GM23338 (cell line): Measurements from ENCODE around the gene EEF1A1. TPM values are rescaled to one million over a fixed set of nuclear protein-coding genes. Genes with fewer than 3 reads are reported as not detected.

Source experiments
- ATAC-seq: fragments of 200-7000 bp; cut with Tn5 transposase; 3 replicates; pipeline ENCODE4 v1.9.1; 2020
- DNase-seq: peaks from one replicate; pipeline ENCODE4 v3.0.0-alpha.2; 2015; ENCODE audit warnings: low spot score
- H2AFZ ChIP-seq: fragments of 200-600 bp; sonication (generic); 2 replicates; pipeline ENCODE4 v1.8.0; 2016; ENCODE audit warnings: antibody characterized with exemption, mild to moderate bottlenecking, moderate library complexity
- H3F3A ChIP-seq: fragments of 200-600 bp; sonication (generic); replicated peaks from 2 replicates; pipeline ENCODE4 v1.8.0; 2017; ENCODE audit warnings: antibody characterized with exemption, mixed run types, low read depth
- H3K27ac ChIP-seq: fragments of 200-600 bp; sonication (generic); 2 replicates; pipeline ENCODE4 v1.6.1; 2016; ENCODE audit warnings: low read depth
- H3K27me3 ChIP-seq: fragments of 200-600 bp; sonication (generic); 2 replicates; pipeline ENCODE4 v1.8.0; 2016; ENCODE audit warnings: mild to moderate bottlenecking, mixed run types, moderate library complexity; ENCODE audit not compliant: insufficient read depth
- H3K36me3 ChIP-seq: fragments of 200-600 bp; sonication (generic); 2 replicates; pipeline ENCODE4 v1.8.0; 2016; ENCODE audit warnings: mild to moderate bottlenecking; ENCODE audit not compliant: insufficient read depth
- H3K4me1 ChIP-seq: fragments of 200-600 bp; sonication (generic); 2 replicates; pipeline ENCODE4 v1.8.0; 2016; ENCODE audit warnings: mild to moderate bottlenecking, moderate library complexity; ENCODE audit not compliant: insufficient read depth
- H3K4me2 ChIP-seq: fragments of 200-600 bp; sonication (generic); 2 replicates; pipeline ENCODE4 v1.7.1; 2017; ENCODE audit warnings: mixed run types
- H3K4me3 ChIP-seq: fragments of 200-600 bp; sonication (generic); 2 replicates; pipeline ENCODE4 v1.6.1; 2016; ENCODE audit warnings: mixed run types
- H3K79me2 ChIP-seq: fragments of 200-600 bp; sonication (generic); replicated peaks from 2 replicates; pipeline ENCODE4 v1.8.0; 2017; ENCODE audit warnings: mild to moderate bottlenecking; ENCODE audit not compliant: insufficient read depth
- H3K9me2 ChIP-seq: fragments of 200-600 bp; sonication (generic); 2 replicates; pipeline ENCODE4 v1.8.0; 2017; ENCODE audit not compliant: insufficient read depth
- H4K20me1 ChIP-seq: fragments of 200-600 bp; sonication (generic); replicated peaks from 2 replicates; pipeline ENCODE4 v1.8.0; 2017; ENCODE audit warnings: mild to moderate bottlenecking; ENCODE audit not compliant: insufficient read depth
- H3K27ac Mint-ChIP-seq: 2 replicates; pipeline ENCODE4 v1.8.0; 2020; ENCODE audit warnings: inconsistent platforms, mild to moderate bottlenecking, moderate library complexity, mixed read lengths
- H3K27me3 Mint-ChIP-seq: 3 replicates; pipeline ENCODE4 v1.8.0; 2022; ENCODE audit warnings: low read depth, mild to moderate bottlenecking, moderate library complexity, mixed read lengths, inconsistent platforms; ENCODE audit not compliant: insufficient read depth, poor library complexity
- H3K36me3 Mint-ChIP-seq: 3 replicates; pipeline ENCODE4 v1.8.0; 2021; ENCODE audit warnings: low read depth, mild to moderate bottlenecking, inconsistent platforms, moderate library complexity, mixed read lengths
- H3K4me1 Mint-ChIP-seq: 3 replicates; pipeline ENCODE4 v1.8.0; 2020; ENCODE audit warnings: mild to moderate bottlenecking, inconsistent platforms, mixed read lengths
- H3K4me3 Mint-ChIP-seq: 3 replicates; pipeline ENCODE4 v1.8.0; 2021; ENCODE audit warnings: moderate library complexity, mild to moderate bottlenecking, inconsistent platforms, mixed read lengths
- H3K9me3 Mint-ChIP-seq: 3 replicates; pipeline ENCODE4 v1.8.0; 2020; ENCODE audit warnings: moderate library complexity, mild to moderate bottlenecking, inconsistent platforms, mixed read lengths
- CREB1 ChIP-seq: fragments of 250-450 bp; sonication (Bioruptor Pico); IDR thresholded peaks from 2 replicates; pipeline ENCODE4 v1.5.0; 2020; ENCODE audit warnings: low read depth, mild to moderate bottlenecking, moderate library complexity
- JUNB ChIP-seq: IDR thresholded peaks from one replicate; pipeline ENCODE4 v1.6.1; 2016; ENCODE audit warnings: antibody characterized with exemption; ENCODE audit not compliant: unreplicated experiment
- POLR2AphosphoS5 ChIP-seq: IDR thresholded peaks from 2 replicates; pipeline ENCODE4 v1.6.1; 2016; ENCODE audit warnings: antibody characterized with exemption, low read depth
- STAT1 ChIP-seq: IDR thresholded peaks from one replicate; pipeline ENCODE4 v1.6.1; 2016; ENCODE audit warnings: antibody characterized with exemption; ENCODE audit not compliant: unreplicated experiment
- ZNF114 ChIP-seq: fragments of 250-450 bp; sonication (Bioruptor Pico); IDR thresholded peaks from 2 replicates; pipeline ENCODE4 v1.5.0; 2020; ENCODE audit warnings: mild to moderate bottlenecking, moderate library complexity
- ZNF462 ChIP-seq: fragments of 250-450 bp; sonication (Bioruptor Pico); IDR thresholded peaks from 2 replicates; pipeline ENCODE4 v1.5.0; 2020; ENCODE audit warnings: mild to moderate bottlenecking, moderate library complexity
- polyA plus RNA-seq: library from polyadenylated mRNA; unstranded; fragments of >200 nt; fragmentation: Nextera tagmentation; extraction: Ambion mirVana; gene quantifications from 2 replicates; pipeline ENCODE4 v1.2.1, GENCODE V29; 2016
- total RNA-seq: library from RNA; depleted of rRNA; stranded (reverse); fragments of >200 nt; shearing (Covaris generic); gene quantifications from 2 replicates; pipeline ENCODE4 v1.2.3, GENCODE V29; 2014
- TF ChIP-seq, protein P1 (sequence below), 2 experiments: fragments of 200-600 bp in 1 of 2; sonication (generic) in 1 of 2; conservative IDR thresholded peaks; 2 replicates each; pipeline versions ENCODE4 v1.5.1 to v1.6.1; 2016 to 2017; ENCODE audit warnings: antibody characterized with exemption in 2 of 2, low read depth in 2 of 2, mild to moderate bottlenecking in 2 of 2, moderate library complexity in 1 of 2
- TF ChIP-seq, protein P2 (sequence below): IDR thresholded peaks from one replicate; pipeline ENCODE4 v1.6.1; 2018; ENCODE audit warnings: antibody characterized with exemption; ENCODE audit not compliant: unreplicated experiment
- TF ChIP-seq, protein P3 (sequence below): IDR thresholded peaks from 2 replicates; pipeline ENCODE4 v1.6.1; 2016; ENCODE audit warnings: antibody characterized with exemption

Gene EEF1A1
- total and polyA plus RNA-seq, 2 experiments from 2014 or later: 7,677 to 12,342 TPM

DNA sequence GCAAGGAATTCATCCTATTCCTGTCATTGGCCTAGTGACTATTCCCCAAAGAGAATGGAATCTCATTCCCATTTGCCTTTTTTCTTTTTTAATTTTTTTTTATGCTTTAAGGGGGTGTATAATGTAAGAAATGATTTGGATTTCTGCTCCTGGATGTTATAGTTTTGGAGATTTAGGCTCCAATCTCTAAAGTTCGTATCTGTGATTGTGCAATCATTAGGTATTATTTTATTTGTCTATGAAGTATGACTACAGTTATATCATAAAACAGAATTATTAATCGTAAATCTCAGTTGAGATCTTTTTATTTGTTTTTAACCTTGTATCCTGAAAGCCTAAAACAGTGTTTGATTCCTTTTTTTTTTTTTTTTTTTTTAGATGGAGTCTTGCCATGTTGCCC is 41.7 kb upstream of the EEF1A1 start:
- Histone ChIP-seq H3K4me3 (no peak overlapping the region), H3K27ac (no peak overlapping the region), H3K36me3 (no peaks in the 10 kb centered on the region), H3F3A (0 out of 2 replicates have a peak, but pooled peaks cover 3% of the 10 kb centered on the region), H3K9me2 (0 out of 2 replicates have a peak, but pooled peaks cover 5% of the 10 kb centered on the region), H3K4me1 (peaks cover 28% of the 10 kb centered on the region), H3K4me2 (no peak overlapping the region), H2AFZ (no peak overlapping the region), H4K20me1 (no peaks in the 10 kb centered on the region), H3K27me3 (no peaks in the 10 kb centered on the region), H3K79me2 (no peaks in the 10 kb centered on the region)
- no peak for ATAC-seq
- TF ChIP-seq, protein P1, sequence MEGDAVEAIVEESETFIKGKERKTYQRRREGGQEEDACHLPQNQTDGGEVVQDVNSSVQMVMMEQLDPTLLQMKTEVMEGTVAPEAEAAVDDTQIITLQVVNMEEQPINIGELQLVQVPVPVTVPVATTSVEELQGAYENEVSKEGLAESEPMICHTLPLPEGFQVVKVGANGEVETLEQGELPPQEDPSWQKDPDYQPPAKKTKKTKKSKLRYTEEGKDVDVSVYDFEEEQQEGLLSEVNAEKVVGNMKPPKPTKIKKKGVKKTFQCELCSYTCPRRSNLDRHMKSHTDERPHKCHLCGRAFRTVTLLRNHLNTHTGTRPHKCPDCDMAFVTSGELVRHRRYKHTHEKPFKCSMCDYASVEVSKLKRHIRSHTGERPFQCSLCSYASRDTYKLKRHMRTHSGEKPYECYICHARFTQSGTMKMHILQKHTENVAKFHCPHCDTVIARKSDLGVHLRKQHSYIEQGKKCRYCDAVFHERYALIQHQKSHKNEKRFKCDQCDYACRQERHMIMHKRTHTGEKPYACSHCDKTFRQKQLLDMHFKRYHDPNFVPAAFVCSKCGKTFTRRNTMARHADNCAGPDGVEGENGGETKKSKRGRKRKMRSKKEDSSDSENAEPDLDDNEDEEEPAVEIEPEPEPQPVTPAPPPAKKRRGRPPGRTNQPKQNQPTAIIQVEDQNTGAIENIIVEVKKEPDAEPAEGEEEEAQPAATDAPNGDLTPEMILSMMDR (conservative IDR thresholded peaks at IDR 0.05; ENCODE audit: low read depth in 2 of 2): no peak
- TF ChIP-seq, protein P2, sequence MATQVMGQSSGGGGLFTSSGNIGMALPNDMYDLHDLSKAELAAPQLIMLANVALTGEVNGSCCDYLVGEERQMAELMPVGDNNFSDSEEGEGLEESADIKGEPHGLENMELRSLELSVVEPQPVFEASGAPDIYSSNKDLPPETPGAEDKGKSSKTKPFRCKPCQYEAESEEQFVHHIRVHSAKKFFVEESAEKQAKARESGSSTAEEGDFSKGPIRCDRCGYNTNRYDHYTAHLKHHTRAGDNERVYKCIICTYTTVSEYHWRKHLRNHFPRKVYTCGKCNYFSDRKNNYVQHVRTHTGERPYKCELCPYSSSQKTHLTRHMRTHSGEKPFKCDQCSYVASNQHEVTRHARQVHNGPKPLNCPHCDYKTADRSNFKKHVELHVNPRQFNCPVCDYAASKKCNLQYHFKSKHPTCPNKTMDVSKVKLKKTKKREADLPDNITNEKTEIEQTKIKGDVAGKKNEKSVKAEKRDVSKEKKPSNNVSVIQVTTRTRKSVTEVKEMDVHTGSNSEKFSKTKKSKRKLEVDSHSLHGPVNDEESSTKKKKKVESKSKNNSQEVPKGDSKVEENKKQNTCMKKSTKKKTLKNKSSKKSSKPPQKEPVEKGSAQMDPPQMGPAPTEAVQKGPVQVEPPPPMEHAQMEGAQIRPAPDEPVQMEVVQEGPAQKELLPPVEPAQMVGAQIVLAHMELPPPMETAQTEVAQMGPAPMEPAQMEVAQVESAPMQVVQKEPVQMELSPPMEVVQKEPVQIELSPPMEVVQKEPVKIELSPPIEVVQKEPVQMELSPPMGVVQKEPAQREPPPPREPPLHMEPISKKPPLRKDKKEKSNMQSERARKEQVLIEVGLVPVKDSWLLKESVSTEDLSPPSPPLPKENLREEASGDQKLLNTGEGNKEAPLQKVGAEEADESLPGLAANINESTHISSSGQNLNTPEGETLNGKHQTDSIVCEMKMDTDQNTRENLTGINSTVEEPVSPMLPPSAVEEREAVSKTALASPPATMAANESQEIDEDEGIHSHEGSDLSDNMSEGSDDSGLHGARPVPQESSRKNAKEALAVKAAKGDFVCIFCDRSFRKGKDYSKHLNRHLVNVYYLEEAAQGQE: no peak
- TF ChIP-seq STAT1 (no peak), POLR2AphosphoS5 (no peak), ZNF462 (CRISPR knock-in tag) (no peak), CREB1 (CRISPR knock-in tag) (no peak), JUNB (no peak), ZNF114 (CRISPR knock-in tag) (no peak)
- TF ChIP-seq, protein P3, sequence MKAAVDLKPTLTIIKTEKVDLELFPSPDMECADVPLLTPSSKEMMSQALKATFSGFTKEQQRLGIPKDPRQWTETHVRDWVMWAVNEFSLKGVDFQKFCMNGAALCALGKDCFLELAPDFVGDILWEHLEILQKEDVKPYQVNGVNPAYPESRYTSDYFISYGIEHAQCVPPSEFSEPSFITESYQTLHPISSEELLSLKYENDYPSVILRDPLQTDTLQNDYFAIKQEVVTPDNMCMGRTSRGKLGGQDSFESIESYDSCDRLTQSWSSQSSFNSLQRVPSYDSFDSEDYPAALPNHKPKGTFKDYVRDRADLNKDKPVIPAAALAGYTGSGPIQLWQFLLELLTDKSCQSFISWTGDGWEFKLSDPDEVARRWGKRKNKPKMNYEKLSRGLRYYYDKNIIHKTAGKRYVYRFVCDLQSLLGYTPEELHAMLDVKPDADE: no peak
- Mint-ChIP-seq H3K36me3 (no peaks in the 10 kb centered on the region; the same call in 2 of the 3 replicates), H3K4me1 (peaks cover 54% of the 10 kb centered on the region), H3K4me3 (no peak overlapping the region), H3K9me3 (no peaks in the 10 kb centered on the region; the same call in 2 of the 3 replicates), H3K27ac (no peak overlapping the region), H3K27me3 (peaks cover 8% of the 10 kb centered on the region)
- DNase-seq: no peak
